Measurements from ENCODE around the gene CCL27.
A peak's percentile ranks its signal among the peaks of the same experiment; 100 is the strongest.

CCL27 gene

DNA sequence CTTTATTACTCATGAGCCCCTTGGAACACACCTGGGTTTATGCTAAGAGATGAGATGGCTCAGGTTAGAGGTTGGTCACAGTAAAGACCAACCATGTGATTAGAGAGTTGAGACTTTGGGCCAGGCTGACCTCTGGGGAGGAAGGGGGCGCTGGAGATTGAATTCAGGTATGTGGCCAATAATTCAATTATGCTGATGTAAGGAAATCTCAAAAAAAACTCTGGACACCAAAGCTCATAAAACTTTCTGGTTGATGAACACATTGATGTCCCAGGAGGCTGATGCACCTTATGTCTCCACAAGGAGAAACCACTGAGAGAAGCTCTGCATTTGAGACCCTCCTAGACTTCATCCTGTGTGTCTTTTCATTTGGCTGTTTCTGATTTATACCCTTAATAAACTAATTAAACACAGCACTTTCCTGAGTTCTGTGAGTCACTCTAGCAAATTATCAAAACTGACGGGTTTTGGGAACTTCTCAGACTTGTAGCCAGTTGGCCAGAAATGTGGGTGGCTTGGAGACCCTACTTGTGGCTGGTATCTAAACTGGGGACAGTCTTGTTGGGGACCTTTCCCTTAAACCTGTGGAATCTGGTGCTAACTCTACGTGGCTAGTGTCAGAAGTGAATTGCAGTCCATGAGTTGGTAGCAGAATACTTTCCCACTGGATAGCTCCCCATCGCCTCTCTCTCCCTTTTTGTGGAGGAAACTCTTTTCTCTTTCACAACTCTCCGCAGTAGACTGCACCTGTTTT is 7.5 kb upstream of the CCL27 start:
- TF ChIP-seq, protein P1, sequence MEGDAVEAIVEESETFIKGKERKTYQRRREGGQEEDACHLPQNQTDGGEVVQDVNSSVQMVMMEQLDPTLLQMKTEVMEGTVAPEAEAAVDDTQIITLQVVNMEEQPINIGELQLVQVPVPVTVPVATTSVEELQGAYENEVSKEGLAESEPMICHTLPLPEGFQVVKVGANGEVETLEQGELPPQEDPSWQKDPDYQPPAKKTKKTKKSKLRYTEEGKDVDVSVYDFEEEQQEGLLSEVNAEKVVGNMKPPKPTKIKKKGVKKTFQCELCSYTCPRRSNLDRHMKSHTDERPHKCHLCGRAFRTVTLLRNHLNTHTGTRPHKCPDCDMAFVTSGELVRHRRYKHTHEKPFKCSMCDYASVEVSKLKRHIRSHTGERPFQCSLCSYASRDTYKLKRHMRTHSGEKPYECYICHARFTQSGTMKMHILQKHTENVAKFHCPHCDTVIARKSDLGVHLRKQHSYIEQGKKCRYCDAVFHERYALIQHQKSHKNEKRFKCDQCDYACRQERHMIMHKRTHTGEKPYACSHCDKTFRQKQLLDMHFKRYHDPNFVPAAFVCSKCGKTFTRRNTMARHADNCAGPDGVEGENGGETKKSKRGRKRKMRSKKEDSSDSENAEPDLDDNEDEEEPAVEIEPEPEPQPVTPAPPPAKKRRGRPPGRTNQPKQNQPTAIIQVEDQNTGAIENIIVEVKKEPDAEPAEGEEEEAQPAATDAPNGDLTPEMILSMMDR (conservative IDR thresholded peaks at IDR 0.05; ENCODE audit: low read depth, low read length) = no peak
- no peak for DNase-seq (ENCODE audit: low read depth)
- no peak overlapping the region for H3K4me3 ChIP-seq (ENCODE audit: low read depth, low read length)

DNA sequence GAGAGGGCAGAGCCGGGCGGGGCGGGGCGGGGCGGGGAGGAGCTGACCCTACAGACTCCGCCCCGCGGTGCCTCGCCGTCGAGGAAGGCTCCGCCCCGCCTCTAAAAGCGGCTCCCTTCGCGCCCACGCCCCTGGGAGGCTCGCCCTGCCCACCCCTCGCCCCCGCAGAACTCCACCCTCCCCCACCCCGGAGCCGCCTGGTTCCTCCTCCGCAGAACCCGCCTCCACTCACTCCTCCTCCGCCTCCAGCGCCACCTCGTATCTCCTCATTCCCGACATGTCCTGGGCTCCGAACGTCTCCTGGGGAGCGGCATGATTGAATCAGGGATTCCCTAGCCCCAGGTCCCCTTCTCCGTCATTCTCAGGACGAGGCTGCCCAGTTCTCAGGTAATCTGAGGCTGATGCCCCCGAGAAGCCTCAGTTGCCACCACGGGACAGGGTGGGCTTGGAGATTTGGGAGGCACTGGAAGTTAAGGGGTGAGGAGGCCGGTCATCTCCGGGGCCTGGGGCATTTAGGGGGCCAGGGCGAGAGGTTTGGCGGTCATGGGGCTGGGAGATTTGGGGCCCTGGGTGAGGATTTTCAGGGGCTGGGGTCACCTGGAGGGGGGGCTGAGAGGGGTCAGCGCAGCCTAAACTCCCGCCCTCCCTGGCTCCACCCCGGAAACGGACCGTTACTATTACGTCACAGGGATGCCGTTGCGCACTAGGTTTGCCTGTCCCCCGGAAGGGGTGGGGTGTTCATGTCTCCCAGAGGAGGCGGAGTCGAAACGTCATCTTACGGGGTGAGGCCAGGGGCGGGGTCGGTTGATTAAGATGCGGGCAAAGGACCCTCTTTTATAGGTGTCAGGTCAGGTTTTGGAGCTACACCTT is 3.2 kb upstream of the CCL27 start:
- peak overlapping the region; percentile 72 for H3K4me3 ChIP-seq (ENCODE audit: low read depth, low read length)
- peak; percentile 97 for DNase-seq (ENCODE audit: low read depth)
- TF ChIP-seq, protein P1 (conservative IDR thresholded peaks at IDR 0.05; ENCODE audit: low read depth, low read length) = no peak

DNA sequence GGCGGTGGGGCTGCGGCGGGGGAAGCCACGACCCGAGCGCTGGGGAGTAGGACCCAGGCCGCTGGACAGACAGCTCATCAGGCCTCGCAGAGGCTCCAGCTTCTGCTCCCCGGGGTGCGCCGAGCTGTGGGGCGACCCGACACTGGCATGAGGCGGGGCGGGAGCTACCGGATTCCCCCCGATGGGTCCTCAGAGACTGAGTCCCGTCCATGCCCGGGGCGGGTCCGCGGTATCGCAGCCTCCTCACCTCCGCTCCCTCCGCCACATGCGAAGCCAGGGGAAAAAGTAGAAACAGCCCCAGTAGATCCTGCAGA is 2.6 kb upstream of the CCL27 start:
- peak overlapping the region; percentile 72 for H3K4me3 ChIP-seq (ENCODE audit: low read depth, low read length)
- DNase-seq (ENCODE audit: low read depth) = no peak
- TF ChIP-seq, protein P1 (conservative IDR thresholded peaks at IDR 0.05; ENCODE audit: low read depth, low read length) = no peak

DNA sequence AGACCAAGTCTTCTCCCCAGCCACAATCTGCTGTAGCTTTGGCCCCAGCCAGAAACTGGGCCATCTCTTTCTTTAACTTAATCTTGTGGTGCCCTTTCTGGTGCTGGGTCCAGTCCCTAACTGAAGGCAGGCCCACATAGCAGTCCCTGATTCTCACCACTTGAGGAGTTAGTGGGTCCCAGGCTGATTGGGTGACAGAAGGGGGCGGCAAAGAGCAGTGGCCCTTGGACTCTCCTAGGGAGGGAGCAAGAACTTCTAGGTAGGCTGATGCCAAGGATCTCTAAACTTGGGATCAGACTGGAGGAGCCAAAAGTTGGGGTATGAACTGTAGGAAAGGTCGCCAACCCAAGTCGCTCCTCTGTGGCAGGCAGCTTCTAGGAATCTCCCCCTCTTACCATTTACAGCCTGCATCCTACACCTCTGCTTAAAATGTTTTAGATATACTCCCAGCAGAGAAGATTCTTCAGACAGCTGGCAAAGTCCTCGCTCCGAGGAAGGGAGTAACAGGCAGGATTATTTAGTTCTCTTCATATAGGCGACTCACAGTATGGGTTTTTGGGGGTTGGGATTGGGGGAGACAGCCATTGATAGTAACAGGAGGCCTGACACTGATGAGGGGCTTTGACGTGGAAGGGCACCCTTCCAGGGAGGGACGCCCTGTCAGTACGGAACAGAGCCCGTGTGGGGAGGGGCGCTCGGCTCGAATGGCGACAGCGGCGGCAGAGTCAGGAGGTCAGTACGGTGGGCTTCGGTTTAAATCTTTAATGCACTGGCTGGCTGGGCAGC is 2.0 kb upstream of the CCL27 start:
- DNase-seq (ENCODE audit: low read depth) = peak; percentile 80
- TF ChIP-seq, protein P1 (conservative IDR thresholded peaks at IDR 0.05; ENCODE audit: low read depth, low read length) = peak; percentile 89

DNA sequence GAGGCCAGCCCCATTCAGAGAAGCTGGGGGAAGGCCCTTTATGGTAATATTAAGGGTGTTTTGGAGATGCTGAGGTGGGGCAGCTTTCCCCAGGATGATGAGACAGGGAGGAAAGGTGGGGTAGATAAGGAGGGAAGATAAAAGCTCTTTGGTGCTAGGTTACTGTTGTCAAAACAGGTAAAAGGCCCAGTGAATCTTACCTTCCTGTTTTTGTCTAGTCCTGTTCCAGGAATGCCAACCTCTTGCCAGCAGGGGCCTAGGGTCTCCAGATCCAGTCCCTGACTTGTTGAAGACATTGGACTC is 797 bp upstream of the CCL27 start:
- TF ChIP-seq, protein P1 (conservative IDR thresholded peaks at IDR 0.05; ENCODE audit: low read depth, low read length) = no peak
- H3K4me3 ChIP-seq (ENCODE audit: low read depth, low read length) = no peak overlapping the region

More for the DNA sequence above, 2.0 kb upstream of the CCL27 start:
- peak overlapping the region; percentile 72 for H3K4me3 ChIP-seq (ENCODE audit: low read depth, low read length)

DNA sequence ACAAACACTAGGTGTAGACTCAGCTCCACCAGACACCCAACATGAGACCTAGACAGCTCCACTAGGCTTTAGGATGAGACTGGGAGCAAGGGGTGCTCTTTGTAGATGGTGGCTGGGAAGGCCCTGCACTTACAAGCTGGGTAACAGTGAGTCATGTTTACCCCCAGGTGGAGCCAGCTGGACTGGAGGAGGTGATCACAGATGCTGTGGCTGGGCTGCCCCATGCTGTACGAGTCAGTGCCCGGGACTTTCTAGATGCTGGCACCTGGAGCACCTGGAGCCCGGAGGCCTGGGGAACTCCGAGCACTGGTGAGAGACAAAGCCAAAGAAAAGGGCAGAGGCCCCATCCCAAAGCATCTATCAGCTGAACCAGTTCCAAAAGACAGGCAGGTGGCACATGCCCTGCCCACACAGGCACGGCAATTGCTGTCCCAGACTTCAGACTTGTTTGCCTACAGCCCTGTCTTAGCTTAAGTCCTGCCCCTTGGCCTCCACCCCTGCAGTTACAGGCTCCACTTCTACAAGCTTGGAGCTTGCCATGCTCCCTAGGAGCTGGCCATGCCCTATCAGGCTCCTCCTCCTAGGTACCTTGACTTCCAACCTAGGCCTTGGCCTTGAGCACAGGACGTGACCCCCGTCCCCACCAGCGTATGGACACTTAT is 2.7 kb downstream of the CCL27 start:
- TF ChIP-seq, protein P1 (conservative IDR thresholded peaks at IDR 0.05; ENCODE audit: low read depth, low read length) = no peak
- H3K4me3 ChIP-seq (ENCODE audit: low read depth, low read length) = no peak overlapping the region
- DNase-seq (ENCODE audit: low read depth) = no peak

More for the DNA sequence above, 797 bp upstream of the CCL27 start:
- DNase-seq (ENCODE audit: low read depth) = no peak

All from choroid plexus epithelial cell (primary cell).